Activated CD4-positive, alpha-beta T cell treated with anti-CD3 and anti-CD28 coated beads, Interleukin-2, amount 10 ng/mL, durations not matched to agents 7 days and 5 days (primary cell): ENCODE results near the gene SDC1. TPM values are rescaled to one million over a fixed set of nuclear protein-coding genes. Genes with fewer than 3 reads are reported as not detected.

ENCODE experiments used
- CTCF ChIA-PET: fragments of 350-600 bp; sonication (Branson Sonifier 250); formaldehyde crosslinking; loops from one replicate; lab custom pipeline; 2021; ENCODE audit warnings: antibody characterized with exemption; lab: Charles Lee
- POLR2A ChIA-PET: fragments of 350-600 bp; sonication (Branson Sonifier 250); formaldehyde crosslinking; loops from one replicate; lab custom pipeline; 2021; ENCODE audit warnings: antibody characterized with exemption; lab: Charles Lee
- DNase-seq: peaks from one replicate; pipeline ENCODE4 v3.0.0-alpha.2; 2020
- H3K27ac Mint-ChIP-seq: one replicate; pipeline ENCODE4 v1.8.0; 2021; ENCODE audit warnings: mild to moderate bottlenecking, moderate library complexity, mixed read lengths
- H3K27me3 Mint-ChIP-seq: one replicate; pipeline ENCODE4 v1.8.0; 2021; ENCODE audit warnings: mixed read lengths
- H3K36me3 Mint-ChIP-seq: one replicate; pipeline ENCODE4 v1.8.0; 2021; ENCODE audit warnings: low read depth, mixed read lengths
- H3K4me1 Mint-ChIP-seq: one replicate; pipeline ENCODE4 v1.8.0; 2021; ENCODE audit warnings: mixed read lengths
- H3K4me3 Mint-ChIP-seq: one replicate; pipeline ENCODE4 v1.8.0; 2021; ENCODE audit warnings: mild to moderate bottlenecking, moderate library complexity, mixed read lengths
- H3K9me3 Mint-ChIP-seq: one replicate; pipeline ENCODE4 v1.8.0; 2021; ENCODE audit warnings: mixed read lengths
- total RNA-seq, 2 experiments: library from RNA; stranded (reverse); gene quantifications; one replicate each; pipeline ENCODE4 v1.2.3, GENCODE V29; 2021

The SDC1 gene
- total RNA-seq, 2 experiments from 2014 or later, result 0.19 TPM; not detected in 1

- Mint-ChIP-seq H3K9me3 (no peaks in the 10 kb centered on the region), H3K27me3 (peaks cover 28% of the 10 kb centered on the region), H3K4me3 (no peak overlapping the region), H3K4me1 (no peaks in the 10 kb centered on the region), H3K27ac (no peak overlapping the region), H3K36me3 (no peaks in the 10 kb centered on the region)
- no peak for DNase-seq
- POLR2A ChIA-PET, result no interaction called here
- CTCF ChIA-PET, result interaction anchor here (1.6 kb wide), 1 partner anchor 9 kb away, joined by 3 read pairs; no protein-coding TSS in a partner anchor
These were observed 7.6 kb downstream of the SDC1 start for GRCh38 chr2:20217041-20217970.

DNA sequence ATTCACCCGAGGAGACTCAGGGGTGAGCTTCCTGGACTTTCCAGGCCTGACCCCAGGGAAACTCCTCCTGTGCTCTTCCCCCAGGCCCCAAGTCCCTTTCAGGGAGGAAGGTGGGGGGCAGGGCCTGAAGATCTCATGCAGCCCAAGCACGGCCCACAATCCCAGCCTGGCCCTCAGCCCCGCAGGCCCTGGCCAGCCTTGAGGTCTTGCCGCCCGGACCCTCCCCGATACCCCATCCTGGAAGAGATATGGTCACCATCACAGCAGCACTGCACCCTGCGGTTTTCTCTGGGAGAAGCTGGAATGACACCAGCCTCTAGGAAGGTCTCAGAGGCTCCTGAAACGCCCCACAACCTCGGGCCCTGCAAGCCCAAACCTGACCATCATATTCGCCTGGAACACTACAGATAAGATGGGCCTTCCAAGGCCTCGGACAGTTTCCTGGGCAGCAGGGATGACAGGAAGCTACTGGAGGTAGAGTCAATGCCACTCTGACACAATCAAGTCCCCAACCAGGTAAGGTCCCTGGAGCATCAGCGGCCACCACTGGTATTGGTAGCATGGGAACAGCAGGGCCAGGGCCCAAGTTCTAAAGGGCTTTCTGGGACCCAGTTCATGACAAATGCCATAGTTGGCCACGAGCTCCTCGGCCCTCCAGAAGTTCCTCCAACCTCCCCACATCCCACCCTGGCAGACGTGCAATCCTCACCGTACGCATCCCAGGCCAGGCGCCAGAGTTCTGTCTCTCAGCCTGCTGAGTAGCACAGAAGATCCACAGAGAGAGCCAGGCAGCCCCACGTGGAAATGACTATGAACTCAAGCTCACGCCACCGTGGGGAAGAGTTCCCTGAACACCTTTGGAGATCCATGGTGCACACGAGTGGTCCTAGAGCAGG is 8.6 kb downstream of the SDC1 start:
- Mint-ChIP-seq H3K36me3 (no peaks in the 10 kb centered on the region), H3K4me3 (no peak overlapping the region), H3K27ac (no peak overlapping the region), H3K27me3 (peaks cover 19% of the 10 kb centered on the region), H3K4me1 (no peaks in the 10 kb centered on the region), H3K9me3 (no peaks in the 10 kb centered on the region)
- ChIA-PET POLR2A (no interaction called here), CTCF (interaction anchor here (1.1 kb wide), 1 partner anchor 9 kb away, joined by 3 read pairs; no protein-coding TSS in a partner anchor)
- DNase-seq, result no peak

DNA sequence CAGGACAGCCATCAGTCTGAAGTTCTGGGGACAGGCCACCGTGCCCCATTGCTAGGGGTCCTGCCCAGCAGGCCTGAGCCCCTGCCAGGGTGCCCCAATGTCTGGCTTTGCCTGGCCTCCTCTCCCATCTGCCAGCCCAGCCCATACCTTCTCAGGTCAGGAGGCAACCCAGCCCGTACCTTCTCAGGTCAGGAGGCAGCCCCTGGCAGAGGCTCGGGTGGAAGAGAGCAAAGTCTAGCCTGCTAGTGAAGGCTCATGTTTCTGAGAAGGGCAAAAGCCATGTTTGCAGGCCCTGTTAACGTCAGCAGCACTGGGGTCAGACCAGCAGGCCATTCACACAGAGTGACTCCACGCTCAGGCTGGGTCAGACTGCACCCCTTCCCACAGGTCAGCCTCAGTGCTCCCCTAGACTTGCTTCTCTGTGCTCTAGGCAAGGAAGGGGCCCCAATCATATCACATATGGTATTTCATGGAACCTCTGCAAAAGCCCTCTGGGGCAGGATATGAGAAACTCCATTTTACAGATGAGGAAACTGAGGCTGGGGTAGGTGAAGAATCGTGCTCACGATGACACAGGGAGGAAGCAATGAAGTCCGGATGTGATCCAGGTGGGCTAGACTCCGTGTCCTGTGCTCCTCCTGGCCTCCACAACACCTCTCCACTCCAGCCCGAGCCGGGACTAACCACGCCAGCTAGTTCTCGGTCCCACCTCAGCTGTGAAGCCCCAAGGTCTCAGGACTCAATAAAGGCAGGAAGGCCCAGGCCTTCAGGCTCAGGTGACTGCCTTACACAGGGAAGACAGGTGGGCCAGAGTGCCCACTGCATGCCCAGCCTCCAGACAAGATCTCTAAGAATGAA is 9.5 kb downstream of the SDC1 start:
- POLR2A ChIA-PET, result no interaction called here
- Mint-ChIP-seq H3K9me3 (no peaks in the 10 kb centered on the region), H3K27ac (no peak overlapping the region), H3K36me3 (no peaks in the 10 kb centered on the region), H3K4me3 (no peak overlapping the region), H3K4me1 (no peaks in the 10 kb centered on the region), H3K27me3 (peaks cover 9% of the 10 kb centered on the region)
- CTCF ChIA-PET, result interaction anchor here (1.1 to 1.6 kb wide), 3 partner anchors 8 to 11 kb away, joined by 3 to 4 read pairs (median 3); no protein-coding TSS in a partner anchor
- DNase-seq, result no peak

DNA sequence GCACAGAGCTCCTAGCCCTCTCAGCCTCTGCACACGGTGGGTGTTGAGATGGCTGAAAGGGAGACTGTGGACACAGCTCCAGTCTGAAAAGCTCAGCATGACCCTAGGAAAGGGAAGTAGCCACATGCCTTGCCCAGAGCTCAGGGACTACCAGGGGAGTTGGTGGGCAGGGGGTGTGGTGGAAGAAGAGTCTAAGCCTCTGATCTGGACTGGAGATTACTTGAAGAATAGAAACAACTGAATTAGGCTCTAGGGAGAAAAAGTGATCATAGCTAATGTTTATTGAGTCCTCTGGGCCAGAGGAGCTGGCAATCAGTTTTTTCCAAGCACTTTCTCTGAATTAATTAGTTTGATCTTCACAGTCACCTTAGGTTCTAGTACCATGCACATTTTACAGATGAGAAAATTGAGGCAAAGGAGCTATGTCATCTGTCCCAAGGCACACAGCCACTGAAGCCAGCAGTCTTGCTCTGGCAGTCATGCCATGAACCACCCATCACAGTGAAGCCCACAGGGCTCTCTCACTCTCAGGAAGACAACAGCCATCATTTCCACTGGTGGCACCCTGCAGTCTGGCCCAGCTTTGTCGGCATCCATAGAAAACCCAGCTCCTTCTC is 10.3 kb downstream of the SDC1 start:
- Mint-ChIP-seq H3K9me3 (no peaks in the 10 kb centered on the region), H3K27me3 (peaks cover 6% of the 10 kb centered on the region), H3K4me1 (no peaks in the 10 kb centered on the region), H3K27ac (no peak overlapping the region), H3K4me3 (no peak overlapping the region), H3K36me3 (no peaks in the 10 kb centered on the region)
- CTCF ChIA-PET, result interaction anchor here (0.6 to 1.6 kb wide), 3 partner anchors 10 to 38 kb away, joined by 3 to 4 read pairs (median 3); no protein-coding TSS in a partner anchor
- POLR2A ChIA-PET, result no interaction called here
- DNase-seq, result no peak

DNA sequence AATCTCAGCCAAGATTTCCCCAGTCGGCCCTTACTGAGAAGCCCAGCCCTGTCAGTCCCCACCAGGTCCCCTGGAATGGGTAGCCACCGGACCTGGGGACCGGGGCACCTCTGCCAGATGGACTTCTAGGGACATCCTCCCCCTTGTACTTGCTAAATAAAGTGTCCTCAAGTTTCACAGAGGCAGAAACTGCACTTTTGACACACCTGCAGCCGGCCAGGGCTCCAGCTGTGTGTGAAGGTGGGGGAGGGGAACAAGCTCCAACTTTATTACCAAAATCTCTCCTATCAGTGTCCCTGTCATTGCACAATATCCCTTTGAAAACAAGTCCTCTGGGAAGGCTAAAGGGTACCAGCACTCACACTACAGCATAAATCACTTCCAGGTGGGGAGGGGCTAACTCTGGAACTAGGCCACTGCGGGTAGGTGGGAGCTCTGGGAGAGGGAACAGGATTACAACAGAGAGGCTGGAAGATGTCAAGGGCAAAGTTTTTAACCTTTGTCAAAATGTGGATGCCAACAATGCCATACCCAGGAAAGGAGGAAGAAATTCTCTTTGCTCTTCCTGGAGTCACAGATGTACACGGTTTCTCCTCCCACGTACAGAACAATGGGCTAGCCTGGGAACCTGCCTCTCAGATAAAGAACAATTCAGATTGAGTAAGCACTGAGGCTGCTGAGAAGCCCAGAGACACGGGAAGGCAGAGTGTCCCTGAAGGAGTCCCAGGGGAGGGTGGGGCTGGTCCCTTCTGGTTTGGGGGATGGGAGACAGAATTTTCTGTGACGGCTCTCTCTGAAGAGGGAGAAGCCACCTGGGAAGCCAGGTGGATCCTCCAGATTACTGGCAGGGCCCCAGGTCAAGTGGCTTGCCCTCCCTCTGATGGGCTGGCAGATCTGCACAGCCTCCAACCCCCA is 11.0 kb downstream of the SDC1 start:
- no peak overlapping the region for H3K4me3 Mint-ChIP-seq
- ChIA-PET CTCF (interaction anchor here (0.6 to 1.6 kb wide), 3 partner anchors 9 to 39 kb away, joined by 3 to 4 read pairs (median 3); no protein-coding TSS in a partner anchor), POLR2A (no interaction called here)

GRCh38 chr2:20212871-20213503 is 11.9 kb downstream of the SDC1 start:
- Mint-ChIP-seq H3K27ac (no peak overlapping the region), H3K36me3 (no peaks in the 10 kb centered on the region), H3K4me1 (no peaks in the 10 kb centered on the region), H3K27me3 (peaks cover 4% of the 10 kb centered on the region), H3K9me3 (no peaks in the 10 kb centered on the region), H3K4me3 (no peak overlapping the region)
- ChIA-PET POLR2A (no interaction called here), CTCF (no interaction called here)
- DNase-seq, result no peak

More for the DNA sequence above, 11.0 kb downstream of the SDC1 start:
- Mint-ChIP-seq H3K9me3 (no peaks in the 10 kb centered on the region), H3K36me3 (no peaks in the 10 kb centered on the region), H3K27ac (no peak overlapping the region), H3K27me3 (peaks cover 6% of the 10 kb centered on the region), H3K4me1 (no peaks in the 10 kb centered on the region)
- DNase-seq, result no peak

GRCh38 chr2:20212459-20212870 is 12.5 kb downstream of the SDC1 start:
- no peak overlapping the region for H3K4me3 Mint-ChIP-seq
- H3K36me3 Mint-ChIP-seq, result no peaks in the 10 kb centered on the region
- no peak overlapping the region for H3K27ac Mint-ChIP-seq
- H3K9me3 Mint-ChIP-seq, result no peaks in the 10 kb centered on the region
- ChIA-PET CTCF (no interaction called here), POLR2A (no interaction called here)
- no peaks in the 10 kb centered on the region for H3K4me1 Mint-ChIP-seq
- H3K27me3 Mint-ChIP-seq, result peaks cover 4% of the 10 kb centered on the region
- DNase-seq, result no peak

- ChIA-PET CTCF (interaction anchor here (1.3 kb wide), 1 partner anchor 23 kb away, joined by 5 read pairs; no protein-coding TSS in a partner anchor), POLR2A (no interaction called here)
These were observed 13.0 kb downstream of the SDC1 start for GRCh38 chr2:20211860-20212458.

DNA sequence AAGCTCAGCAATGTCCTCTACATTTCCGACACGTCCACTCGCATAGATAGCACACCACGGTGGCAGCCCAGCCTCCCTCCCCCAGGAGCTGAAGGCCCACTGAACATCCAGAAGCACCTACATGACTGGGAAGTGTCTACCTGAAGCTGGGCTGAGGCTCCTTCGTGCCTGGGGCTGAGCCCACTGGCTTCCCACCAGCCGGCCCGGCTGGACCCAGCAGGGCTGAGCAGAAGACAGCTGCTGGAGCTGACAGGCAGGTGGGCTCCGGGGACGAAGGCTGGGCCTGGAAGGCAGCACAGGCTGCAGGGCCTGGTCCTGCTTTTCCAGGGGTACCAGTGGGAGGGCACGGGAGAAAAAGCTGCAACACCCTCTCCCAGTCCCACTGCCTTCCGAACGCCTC is 13.5 kb downstream of the SDC1 start:
- POLR2A ChIA-PET, result no interaction called here
- no peak for DNase-seq
- no peaks in the 10 kb centered on the region for H3K36me3 Mint-ChIP-seq
- CTCF ChIA-PET, result interaction anchor here (1.0 to 1.3 kb wide), 2 partner anchors 11 to 22 kb away, joined by 3 to 5 read pairs; no protein-coding TSS in a partner anchor
- H3K4me1 Mint-ChIP-seq, result no peaks in the 10 kb centered on the region
- H3K27me3 Mint-ChIP-seq, result peaks cover 4% of the 10 kb centered on the region
- H3K27ac Mint-ChIP-seq, result no peak overlapping the region
- H3K9me3 Mint-ChIP-seq, result no peaks in the 10 kb centered on the region
- H3K4me3 Mint-ChIP-seq, result no peak overlapping the region

More at GRCh38 chr2:20211860-20212458, 13.0 kb downstream of the SDC1 start:
- Mint-ChIP-seq H3K4me3 (no peak overlapping the region), H3K9me3 (no peaks in the 10 kb centered on the region), H3K27ac (no peak overlapping the region), H3K27me3 (peaks cover 4% of the 10 kb centered on the region), H3K36me3 (no peaks in the 10 kb centered on the region), H3K4me1 (no peaks in the 10 kb centered on the region)
- DNase-seq, result no peak

GRCh38 chr2:20210462-20210861 is 14.5 kb downstream of the SDC1 start:
- H3K27me3 Mint-ChIP-seq, result peaks cover 4% of the 10 kb centered on the region
- no peaks in the 10 kb centered on the region for H3K9me3 Mint-ChIP-seq
- CTCF ChIA-PET, result interaction anchor here (1.0 to 1.3 kb wide), 2 partner anchors 12 to 21 kb away, joined by 3 to 5 read pairs; no protein-coding TSS in a partner anchor
- no peaks in the 10 kb centered on the region for H3K36me3 Mint-ChIP-seq
- DNase-seq, result no peak
- no peak overlapping the region for H3K4me3 Mint-ChIP-seq
- POLR2A ChIA-PET, result no interaction called here
- H3K27ac Mint-ChIP-seq, result no peak overlapping the region
- no peaks in the 10 kb centered on the region for H3K4me1 Mint-ChIP-seq
